ENCODE measurements around the gene KRTAP13-3.

GRCh38 chr21:30447056-30447455, 21.3 kb upstream of the KRTAP13-3 start:
- TF ChIP-seq EZH2 (IDR thresholded peaks at IDR 0.05; ENCODE audit: insufficient read depth, poor library complexity, severe bottlenecking) = no peak
- no peak for TF ChIP-seq EZH2phosphoT487 (IDR thresholded peaks at IDR 0.05; ENCODE audit: insufficient read depth, low read depth)
